Stimulated activated CD8-positive, alpha-beta memory T cell treated with anti-CD3 and anti-CD28 coated beads, Interleukin-12 subunit alpha, Interleukin-12 subunit beta, amount 100 ng/mL, for 1 hour (primary cell): ENCODE results near the gene ZNF322.

ENCODE experiments used
- DNase-seq: peaks from one replicate; pipeline ENCODE4 v3.0.0-alpha.2; 2020; ENCODE audit warnings: low read depth

The ZNF322 gene

GRCh38 chr6:26588965-26589364, 70.6 kb downstream of the ZNF322 start:
- no peak for DNase-seq
